Transverse colon (tissue), 3 donors: ENCODE results near the gene SRRM5.

ENCODE experiments used
- CTCF ChIP-seq, 5 experiments: fragments of 200-600 bp in 3 of 5; fragments of 450-650 bp in 2 of 5; sonication (generic) in 3 of 5; IDR thresholded peaks; 1 replicate in 2 of 5; 2 replicates in 3 of 5; pipeline ENCODE4 v1.5.1; 2016 to 2017; ENCODE audit warnings: antibody characterized with exemption in 5 of 5, inconsistent platforms in 3 of 5, mild to moderate bottlenecking in 2 of 5, moderate library complexity in 1 of 5
- POLR2A ChIP-seq: fragments of 450-650 bp; IDR thresholded peaks from one replicate; pipeline ENCODE4 v1.6.1; 2016; ENCODE audit warnings: antibody characterized with exemption, mild to moderate bottlenecking, moderate library complexity

GRCh38 chr19:43642531-43642930 is 30.6 kb downstream of the SRRM5 start:
- TF ChIP-seq CTCF (IDR thresholded peaks at IDR 0.05): no peak
- TF ChIP-seq POLR2A: no peak
